Measurements from ENCODE around the gene MRPS34.
"Not testable (repeated sequence)": the region's sequence is repeated elsewhere in the genome, so short reads cannot be mapped to it uniquely, and the experiment has no call there.

MRPS34 gene

GRCh38 chr16:1772908-1773702, at the start of gene MRPS34:
MRPS34 (minus strand) TSS chr16:1773134; CDS start chr16:1773119, 15 bp downstream.
- DNase-seq (ENCODE audit: low read depth in 2 of 2, low spot score in 1 of 2): peak; percentile 53

- DNase-seq (ENCODE audit: low read depth in 2 of 2, low spot score in 1 of 2): no peak
Measured at GRCh38 chr16:1821861-1822611, 49.1 kb upstream of the MRPS34 start.

GRCh38 chr16:1820946-1821290, 48.0 kb upstream of the MRPS34 start:
- DNase-seq (ENCODE audit: low read depth in 2 of 2, low spot score in 1 of 2): no peak

GRCh38 chr16:1820096-1820945, 47.4 kb upstream of the MRPS34 start:
- DNase-seq (ENCODE audit: low read depth in 2 of 2, low spot score in 1 of 2): no peak

GRCh38 chr16:1819611-1820010, 46.7 kb upstream of the MRPS34 start:
- DNase-seq (ENCODE audit: low read depth in 2 of 2, low spot score in 1 of 2): no peak

- DNase-seq (ENCODE audit: low read depth in 2 of 2, low spot score in 1 of 2): no peak
Measured at GRCh38 chr16:1818873-1819525, 46.1 kb upstream of the MRPS34 start.

- no peak for DNase-seq (ENCODE audit: low read depth in 2 of 2, low spot score in 1 of 2)
Measured at GRCh38 chr16:1818204-1818872, 45.4 kb upstream of the MRPS34 start.

GRCh38 chr16:1817716-1818115, 44.8 kb upstream of the MRPS34 start:
- no peak for DNase-seq (ENCODE audit: low read depth in 2 of 2, low spot score in 1 of 2)

GRCh38 chr16:1817276-1817589, 44.3 kb upstream of the MRPS34 start:
- no peak for DNase-seq (ENCODE audit: low read depth in 2 of 2, low spot score in 1 of 2)

- DNase-seq (ENCODE audit: low read depth in 2 of 2, low spot score in 1 of 2): no peak
Measured at GRCh38 chr16:1816396-1817275, 43.7 kb upstream of the MRPS34 start.

GRCh38 chr16:1815461-1815860, 42.5 kb upstream of the MRPS34 start:
- no peak for DNase-seq (ENCODE audit: low read depth in 2 of 2, low spot score in 1 of 2)

GRCh38 chr16:1812732-1813163, 39.8 kb upstream of the MRPS34 start:
- no peak for DNase-seq (ENCODE audit: low read depth in 2 of 2, low spot score in 1 of 2)

GRCh38 chr16:1810536-1810935, 37.6 kb upstream of the MRPS34 start:
- no peak for DNase-seq (ENCODE audit: low read depth in 2 of 2, low spot score in 1 of 2)

GRCh38 chr16:1810106-1810505, 37.2 kb upstream of the MRPS34 start:
- DNase-seq (ENCODE audit: low read depth in 2 of 2, low spot score in 1 of 2): no peak

- no peak for DNase-seq (ENCODE audit: low read depth in 2 of 2, low spot score in 1 of 2)
Measured at GRCh38 chr16:1809281-1809801, 36.4 kb upstream of the MRPS34 start.

GRCh38 chr16:1808691-1809090, 35.8 kb upstream of the MRPS34 start:
- DNase-seq (ENCODE audit: low read depth in 2 of 2, low spot score in 1 of 2): no peak

- DNase-seq (ENCODE audit: low read depth in 2 of 2, low spot score in 1 of 2): no peak
Measured at GRCh38 chr16:1807626-1808025, 34.7 kb upstream of the MRPS34 start.

GRCh38 chr16:1800701-1801100, 27.8 kb upstream of the MRPS34 start:
- no peak for DNase-seq (ENCODE audit: low read depth in 2 of 2, low spot score in 1 of 2)

GRCh38 chr16:1799263-1799662, 26.3 kb upstream of the MRPS34 start:
- DNase-seq (ENCODE audit: low read depth in 2 of 2, low spot score in 1 of 2): not testable (repeated sequence)

Measured in stimulated activated CD8-positive, alpha-beta memory T cell treated with anti-CD3 and anti-CD28 coated beads, Interleukin-4, amount 100 ng/mL, for 4 hours (primary cell).